ENCODE measurements around the gene AGBL5.
"Not testable (repeated sequence)": the region's sequence is repeated elsewhere in the genome, so short reads cannot be mapped to it uniquely, and the experiment has no call there.

AGBL5 gene

GRCh38 chr2:27054721-27055120, 3.3 kb downstream of the AGBL5 start:
- no peak for DNase-seq

- no peak for DNase-seq
Observed at GRCh38 chr2:27057184-27057583, 5.7 kb downstream of the AGBL5 start.

GRCh38 chr2:27058210-27058609, 6.7 kb downstream of the AGBL5 start:
- DNase-seq, result no peak

GRCh38 chr2:27059141-27059820, 7.8 kb downstream of the AGBL5 start:
- DNase-seq, result no peak

- no peak for DNase-seq
Observed at GRCh38 chr2:27060323-27060722, 8.9 kb downstream of the AGBL5 start.

GRCh38 chr2:27065128-27065527, 13.7 kb downstream of the AGBL5 start:
- no peak for DNase-seq

- DNase-seq, result no peak
Observed at GRCh38 chr2:27067385-27067784, 15.9 kb downstream of the AGBL5 start.

- no peak for DNase-seq
Observed at GRCh38 chr2:27069436-27069835, 18.0 kb downstream of the AGBL5 start.

- DNase-seq, result no peak
Observed at GRCh38 chr2:27069961-27070618, 18.6 kb downstream of the AGBL5 start.

GRCh38 chr2:27070653-27071276, 19.3 kb downstream of the AGBL5 start:
- DNase-seq, result no peak

GRCh38 chr2:27071277-27071989, 20.0 kb downstream of the AGBL5 start, which contains the start of gene OST4:
OST4 (minus strand) TSS chr2:27071654.
- peak; percentile 69 for DNase-seq

GRCh38 chr2:27071990-27072830, 20.7 kb downstream of the AGBL5 start:
- DNase-seq, result no peak

GRCh38 chr2:27072920-27073319, 21.5 kb downstream of the AGBL5 start:
- DNase-seq, result no peak

- DNase-seq, result no peak
Observed at GRCh38 chr2:27073782-27074181, 22.3 kb downstream of the AGBL5 start.

- DNase-seq, result no peak
Observed at GRCh38 chr2:27074738-27075565, 23.5 kb downstream of the AGBL5 start.

GRCh38 chr2:27075566-27075871, 24.1 kb downstream of the AGBL5 start:
- DNase-seq, result not testable (repeated sequence)

- DNase-seq, result no peak
Observed at GRCh38 chr2:27076323-27076722, 24.9 kb downstream of the AGBL5 start.

- no peak for DNase-seq
Observed at GRCh38 chr2:27077231-27077630, 25.8 kb downstream of the AGBL5 start.

- DNase-seq, result no peak
Observed at GRCh38 chr2:27078267-27079194, 27.1 kb downstream of the AGBL5 start, which contains the start of gene EMILIN1. EMILIN1 (plus strand) TSS chr2:27078615; CDS start chr2:27079066, 451 bp downstream.

Data from DMS153 (cell line).